Kidney capillary endothelial cell (primary cell): ENCODE results near the gene ERBB4.

Experiments used
- DNase-seq: peaks from one replicate; pipeline ENCODE4 v3.0.0-alpha.2; 2018; ENCODE audit warnings: low spot score

Gene ERBB4

GRCh38 chr2:211900000-211900399, 638.6 kb downstream of the ERBB4 start:
- no peak for DNase-seq

- DNase-seq, result no peak
Measured at GRCh38 chr2:211898702-211899101, 639.9 kb downstream of the ERBB4 start.

GRCh38 chr2:211881449-211881848, 657.2 kb downstream of the ERBB4 start:
- DNase-seq, result no peak

GRCh38 chr2:211879323-211879722, 659.3 kb downstream of the ERBB4 start:
- no peak for DNase-seq

- DNase-seq, result peak; percentile 4
Measured at GRCh38 chr2:211877061-211877460, 661.5 kb downstream of the ERBB4 start.

- no peak for DNase-seq
Measured at GRCh38 chr2:211875488-211875887, 663.1 kb downstream of the ERBB4 start.

- no peak for DNase-seq
Measured at GRCh38 chr2:211868996-211869533, 669.5 kb downstream of the ERBB4 start.

- peak; percentile 47 for DNase-seq
Measured at GRCh38 chr2:211867845-211868451, 670.7 kb downstream of the ERBB4 start.

- no peak for DNase-seq
Measured at GRCh38 chr2:211864328-211864727, 674.3 kb downstream of the ERBB4 start.

GRCh38 chr2:211860224-211860623, 678.4 kb downstream of the ERBB4 start:
- DNase-seq, result no peak

GRCh38 chr2:211854832-211855231, 683.8 kb downstream of the ERBB4 start:
- no peak for DNase-seq

- no peak for DNase-seq
Measured at GRCh38 chr2:211846714-211847113, 691.9 kb downstream of the ERBB4 start.

GRCh38 chr2:211846036-211846400, 692.6 kb downstream of the ERBB4 start:
- DNase-seq, result no peak

GRCh38 chr2:211845338-211846035, 693.1 kb downstream of the ERBB4 start:
- no peak for DNase-seq

GRCh38 chr2:211837706-211838105, 700.9 kb downstream of the ERBB4 start:
- DNase-seq, result no peak

- DNase-seq, result no peak
Measured at GRCh38 chr2:211837206-211837605, 701.4 kb downstream of the ERBB4 start.

- DNase-seq, result no peak
Measured at GRCh38 chr2:211836409-211836808, 702.2 kb downstream of the ERBB4 start.

- DNase-seq, result no peak
Measured at GRCh38 chr2:211835695-211836094, 702.9 kb downstream of the ERBB4 start.

GRCh38 chr2:211833582-211834279, 704.9 kb downstream of the ERBB4 start:
- DNase-seq, result no peak

GRCh38 chr2:211829725-211830124, 708.9 kb downstream of the ERBB4 start:
- no peak for DNase-seq

GRCh38 chr2:211823886-211824479, 714.6 kb downstream of the ERBB4 start:
- no peak for DNase-seq

GRCh38 chr2:211822686-211823335, 715.8 kb downstream of the ERBB4 start:
- peak; percentile 1 for DNase-seq
